Measurements from ENCODE around the gene FILIP1.

The FILIP1 gene

GRCh38 chr6:75372884-75373283, 120.7 kb downstream of the FILIP1 start:
- H3K27me3 ChIP-seq (ENCODE audit: control insufficient read depth, insufficient read depth, low read length): no peaks in the 10 kb centered on the region
- H3K27ac ChIP-seq (ENCODE audit: low read length): no peak overlapping the region
- H3K4me3 ChIP-seq (ENCODE audit: low read length): no peak overlapping the region
- no peak overlapping the region for H3K9ac ChIP-seq (ENCODE audit: low read length)
- peaks cover 34% of the 10 kb centered on the region for H3K4me1 ChIP-seq (ENCODE audit: control insufficient read depth, low read depth, low read length)
- H3K36me3 ChIP-seq (ENCODE audit: control insufficient read depth, low read depth, low read length): no peaks in the 10 kb centered on the region
- H3K9me3 ChIP-seq (ENCODE audit: control insufficient read depth, low read depth, low read length): no peaks in the 10 kb centered on the region

- Histone ChIP-seq H3K4me3 (ENCODE audit: low read length) (no peak overlapping the region), H3K27me3 (ENCODE audit: control insufficient read depth, insufficient read depth, low read length) (no peaks in the 10 kb centered on the region), H3K27ac (ENCODE audit: low read length) (no peak overlapping the region), H3K4me1 (ENCODE audit: control insufficient read depth, low read depth, low read length) (peaks cover 6% of the 10 kb centered on the region), H3K9me3 (ENCODE audit: control insufficient read depth, low read depth, low read length) (no peaks in the 10 kb centered on the region), H3K9ac (ENCODE audit: low read length) (no peak overlapping the region), H3K36me3 (ENCODE audit: control insufficient read depth, low read depth, low read length) (no peaks in the 10 kb centered on the region)
These were observed 123.6 kb downstream of the FILIP1 start for GRCh38 chr6:75370011-75370410.

- Histone ChIP-seq H3K36me3 (ENCODE audit: control insufficient read depth, low read depth, low read length) (no peaks in the 10 kb centered on the region), H3K27me3 (ENCODE audit: control insufficient read depth, insufficient read depth, low read length) (no peaks in the 10 kb centered on the region), H3K27ac (ENCODE audit: low read length) (no peak overlapping the region), H3K9me3 (ENCODE audit: control insufficient read depth, low read depth, low read length) (no peaks in the 10 kb centered on the region), H3K4me1 (ENCODE audit: control insufficient read depth, low read depth, low read length) (no peaks in the 10 kb centered on the region), H3K9ac (ENCODE audit: low read length) (no peak overlapping the region), H3K4me3 (ENCODE audit: low read length) (no peak overlapping the region)
These were observed 124.7 kb downstream of the FILIP1 start for GRCh38 chr6:75368864-75369402.

GRCh38 chr6:75368151-75368779, 125.3 kb downstream of the FILIP1 start:
- Histone ChIP-seq H3K27ac (ENCODE audit: low read length) (no peak overlapping the region), H3K4me1 (ENCODE audit: control insufficient read depth, low read depth, low read length) (no peaks in the 10 kb centered on the region), H3K36me3 (ENCODE audit: control insufficient read depth, low read depth, low read length) (no peaks in the 10 kb centered on the region), H3K4me3 (ENCODE audit: low read length) (no peak overlapping the region), H3K9ac (ENCODE audit: low read length) (no peak overlapping the region), H3K9me3 (ENCODE audit: control insufficient read depth, low read depth, low read length) (no peaks in the 10 kb centered on the region), H3K27me3 (ENCODE audit: control insufficient read depth, insufficient read depth, low read length) (no peaks in the 10 kb centered on the region)

GRCh38 chr6:75363304-75363703, 130.3 kb downstream of the FILIP1 start:
- Histone ChIP-seq H3K4me3 (ENCODE audit: low read length) (no peak overlapping the region), H3K36me3 (ENCODE audit: control insufficient read depth, low read depth, low read length) (no peaks in the 10 kb centered on the region), H3K27me3 (ENCODE audit: control insufficient read depth, insufficient read depth, low read length) (no peaks in the 10 kb centered on the region), H3K4me1 (ENCODE audit: control insufficient read depth, low read depth, low read length) (no peaks in the 10 kb centered on the region), H3K9me3 (ENCODE audit: control insufficient read depth, low read depth, low read length) (no peaks in the 10 kb centered on the region), H3K27ac (ENCODE audit: low read length) (no peak overlapping the region), H3K9ac (ENCODE audit: low read length) (no peak overlapping the region)

- H3K4me1 ChIP-seq (ENCODE audit: control insufficient read depth, low read depth, low read length): peaks cover 17% of the 10 kb centered on the region
- no peak overlapping the region for H3K27ac ChIP-seq (ENCODE audit: low read length)
- no peaks in the 10 kb centered on the region for H3K36me3 ChIP-seq (ENCODE audit: control insufficient read depth, low read depth, low read length)
- no peaks in the 10 kb centered on the region for H3K9me3 ChIP-seq (ENCODE audit: control insufficient read depth, low read depth, low read length)
- H3K27me3 ChIP-seq (ENCODE audit: control insufficient read depth, insufficient read depth, low read length): peaks cover 8% of the 10 kb centered on the region
- H3K4me3 ChIP-seq (ENCODE audit: low read length): no peak overlapping the region
- no peak overlapping the region for H3K9ac ChIP-seq (ENCODE audit: low read length)
These were observed 140.0 kb downstream of the FILIP1 start for GRCh38 chr6:75353644-75354043.

- Histone ChIP-seq H3K27ac (ENCODE audit: low read length) (no peak overlapping the region), H3K9ac (ENCODE audit: low read length) (no peak overlapping the region), H3K27me3 (ENCODE audit: control insufficient read depth, insufficient read depth, low read length) (peaks cover 8% of the 10 kb centered on the region), H3K36me3 (ENCODE audit: control insufficient read depth, low read depth, low read length) (no peaks in the 10 kb centered on the region), H3K4me3 (ENCODE audit: low read length) (no peak overlapping the region), H3K9me3 (ENCODE audit: control insufficient read depth, low read depth, low read length) (no peaks in the 10 kb centered on the region), H3K4me1 (ENCODE audit: control insufficient read depth, low read depth, low read length) (peaks cover 18% of the 10 kb centered on the region)
These were observed 142.0 kb downstream of the FILIP1 start for GRCh38 chr6:75351570-75351969.

- Histone ChIP-seq H3K36me3 (ENCODE audit: control insufficient read depth, low read depth, low read length) (no peaks in the 10 kb centered on the region), H3K4me1 (ENCODE audit: control insufficient read depth, low read depth, low read length) (peaks cover 21% of the 10 kb centered on the region), H3K4me3 (ENCODE audit: low read length) (no peak overlapping the region), H3K9ac (ENCODE audit: low read length) (no peak overlapping the region), H3K9me3 (ENCODE audit: control insufficient read depth, low read depth, low read length) (no peaks in the 10 kb centered on the region), H3K27ac (ENCODE audit: low read length) (no peak overlapping the region), H3K27me3 (ENCODE audit: control insufficient read depth, insufficient read depth, low read length) (peaks cover 8% of the 10 kb centered on the region)
These were observed 142.8 kb downstream of the FILIP1 start for GRCh38 chr6:75350808-75351207.

- no peaks in the 10 kb centered on the region for H3K36me3 ChIP-seq (ENCODE audit: control insufficient read depth, low read depth, low read length)
- no peaks in the 10 kb centered on the region for H3K9me3 ChIP-seq (ENCODE audit: control insufficient read depth, low read depth, low read length)
- H3K4me1 ChIP-seq (ENCODE audit: control insufficient read depth, low read depth, low read length): peaks cover 21% of the 10 kb centered on the region
- H3K4me3 ChIP-seq (ENCODE audit: low read length): peak overlapping the region; percentile 85
- H3K9ac ChIP-seq (ENCODE audit: low read length): peak overlapping the region; percentile 78
- no peak overlapping the region for H3K27ac ChIP-seq (ENCODE audit: low read length)
- peaks cover 8% of the 10 kb centered on the region for H3K27me3 ChIP-seq (ENCODE audit: control insufficient read depth, insufficient read depth, low read length)
These were observed 143.4 kb downstream of the FILIP1 start for GRCh38 chr6:75350156-75350555.

GRCh38 chr6:75349262-75349984, 144.2 kb downstream of the FILIP1 start:
- Histone ChIP-seq H3K36me3 (ENCODE audit: control insufficient read depth, low read depth, low read length) (no peaks in the 10 kb centered on the region), H3K4me3 (ENCODE audit: low read length) (peak overlapping the region; percentile 85), H3K9me3 (ENCODE audit: control insufficient read depth, low read depth, low read length) (no peaks in the 10 kb centered on the region), H3K27ac (ENCODE audit: low read length) (peak overlapping the region; percentile 26), H3K27me3 (ENCODE audit: control insufficient read depth, insufficient read depth, low read length) (peaks cover 8% of the 10 kb centered on the region), H3K9ac (ENCODE audit: low read length) (peak overlapping the region; percentile 78), H3K4me1 (ENCODE audit: control insufficient read depth, low read depth, low read length) (peaks cover 21% of the 10 kb centered on the region)

GRCh38 chr6:75348882-75349261, 144.7 kb downstream of the FILIP1 start:
- Histone ChIP-seq H3K36me3 (ENCODE audit: control insufficient read depth, low read depth, low read length) (no peaks in the 10 kb centered on the region), H3K27me3 (ENCODE audit: control insufficient read depth, insufficient read depth, low read length) (peaks cover 8% of the 10 kb centered on the region), H3K27ac (ENCODE audit: low read length) (no peak overlapping the region), H3K4me1 (ENCODE audit: control insufficient read depth, low read depth, low read length) (peaks cover 21% of the 10 kb centered on the region), H3K9ac (ENCODE audit: low read length) (peak overlapping the region; percentile 78), H3K4me3 (ENCODE audit: low read length) (peak overlapping the region; percentile 85), H3K9me3 (ENCODE audit: control insufficient read depth, low read depth, low read length) (no peaks in the 10 kb centered on the region)

Data from iPS-18a (cell line).